PC-3 (cell line): Measurements from ENCODE around the gene FHL2. TPM values are rescaled to one million over a fixed set of nuclear protein-coding genes. Genes with fewer than 3 reads are reported as not detected.
A peak's percentile ranks its signal among the peaks of the same experiment; 100 is the strongest.
"Not testable (repeated sequence)": the region's sequence is repeated elsewhere in the genome, so short reads cannot be mapped to it uniquely, and the experiment has no call there.

Source experiments
- ATAC-seq: fragments of 200-7000 bp; cut with Tn5 transposase; 2 replicates; pipeline ENCODE4 v1.9.1; 2020; ENCODE audit warnings: mild to moderate bottlenecking, moderate library complexity
- BruUV-seq: library from RNA; stranded (reverse); fragments of 400-500 nt; replicated peaks from 2 replicates; lab custom pipeline; 2021; lab: Mats Ljungman, UMichigan
- CTCF ChIA-PET: fragments of 300-600 bp; sonication (Branson Sonifier 250); formaldehyde crosslinking; loops from one replicate; lab custom pipeline; 2022; ENCODE audit warnings: antibody characterized with exemption; lab: Charles Lee
- POLR2A ChIA-PET: fragments of 300-600 bp; sonication (Branson Sonifier 250); formaldehyde crosslinking; loops from one replicate; lab custom pipeline; 2022; ENCODE audit warnings: antibody characterized with exemption; ENCODE audit not compliant: unreplicated experiment; lab: Charles Lee
- DNase-seq: peaks from one replicate; pipeline ENCODE4 v3.0.0-alpha.2; 2015
- H2AFZ ChIP-seq: fragments of 300-600 bp; sonication (generic); 2 replicates; pipeline ENCODE4 v1.6.0; 2016; ENCODE audit warnings: antibody characterized with exemption, low read length
- H3F3A ChIP-seq: fragments of 300-600 bp; sonication (generic); one replicate; pipeline ENCODE4 v1.6.0; 2017; ENCODE audit warnings: antibody characterized with exemption, low read length, control low read depth, mild to moderate bottlenecking; ENCODE audit not compliant: unreplicated experiment
- H3K27ac ChIP-seq: fragments of 300-600 bp; sonication (generic); 2 replicates; pipeline ENCODE4 v1.5.1; 2016; ENCODE audit warnings: mild to moderate bottlenecking, low read length
- H3K27me3 ChIP-seq: fragments of 300-600 bp; sonication (generic); 2 replicates; pipeline ENCODE4 v1.6.1; 2016; ENCODE audit warnings: low read length, mixed read lengths
- H3K36me3 ChIP-seq: fragments of 300-600 bp; sonication (generic); 2 replicates; pipeline ENCODE4 v1.6.1; 2016; ENCODE audit warnings: low read depth, mixed run types, low read length, mixed read lengths
- H3K4me1 ChIP-seq: fragments of 300-600 bp; sonication (generic); 2 replicates; pipeline ENCODE4 v1.5.1; 2016; ENCODE audit warnings: low read length; ENCODE audit not compliant: insufficient read depth
- H3K4me2 ChIP-seq: fragments of 300-600 bp; sonication (generic); 2 replicates; pipeline ENCODE4 v1.6.0; 2016; ENCODE audit warnings: low read length
- H3K4me3 ChIP-seq: fragments of 300-600 bp; sonication (generic); 2 replicates; pipeline ENCODE4 v1.5.1; 2016; ENCODE audit warnings: mild to moderate bottlenecking, low read length, mixed read lengths
- H3K79me2 ChIP-seq: fragments of 300-600 bp; sonication (generic); 2 replicates; pipeline ENCODE4 v1.6.1; 2017; ENCODE audit warnings: low read length, mixed read lengths
- H3K9ac ChIP-seq: fragments of 300-600 bp; sonication (generic); 2 replicates; pipeline ENCODE4 v1.6.0; 2016; ENCODE audit warnings: mild to moderate bottlenecking, low read length
- H3K9me2 ChIP-seq: fragments of 300-600 bp; sonication (generic); replicated peaks from 2 replicates; pipeline ENCODE4 v1.6.1; 2016; ENCODE audit warnings: mixed run types, low read length, mixed read lengths
- H3K9me3 ChIP-seq: fragments of 300-600 bp; sonication (generic); 2 replicates; pipeline ENCODE4 v1.6.1; 2016; ENCODE audit warnings: low read length, mixed read lengths
- H4K20me1 ChIP-seq: fragments of 300-600 bp; sonication (generic); 2 replicates; pipeline ENCODE4 v1.6.1; 2016; ENCODE audit warnings: low read length, mixed read lengths
- EZH2 ChIP-seq: fragments of 300-600 bp; sonication (generic); IDR thresholded peaks from one replicate; pipeline ENCODE4 v1.6.1; 2017; ENCODE audit warnings: antibody characterized with exemption, mild to moderate bottlenecking, low read length; ENCODE audit not compliant: unreplicated experiment
- EZH2phosphoT487 ChIP-seq: fragments of 300-600 bp; sonication (generic); IDR thresholded peaks from 2 replicates; pipeline ENCODE4 v1.6.1; 2018; ENCODE audit warnings: mild to moderate bottlenecking, antibody characterized with exemption, low read length, borderline replicate concordance
- intact Hi-C: fragments of 100-400 bp; cut with micrococcal nuclease; formaldehyde crosslinking; loops from 2 replicates; pipeline ENCODE4 v1.9.0; 2023
- total RNA-seq: library from RNA; depleted of rRNA; stranded (reverse); fragments of >200 nt; gene quantifications from 2 replicates; pipeline ENCODE4 v1.2.3, GENCODE V29; 2014
- TF ChIP-seq, protein P1 (sequence below): fragments of 300-600 bp; sonication (generic); conservative IDR thresholded peaks from 2 replicates; pipeline ENCODE4 v1.5.1; 2017; ENCODE audit warnings: antibody characterized with exemption, low read depth, mild to moderate bottlenecking, low read length

Gene FHL2
- total RNA-seq, 1 experiment from 2014 or later: 118 TPM

DNA sequence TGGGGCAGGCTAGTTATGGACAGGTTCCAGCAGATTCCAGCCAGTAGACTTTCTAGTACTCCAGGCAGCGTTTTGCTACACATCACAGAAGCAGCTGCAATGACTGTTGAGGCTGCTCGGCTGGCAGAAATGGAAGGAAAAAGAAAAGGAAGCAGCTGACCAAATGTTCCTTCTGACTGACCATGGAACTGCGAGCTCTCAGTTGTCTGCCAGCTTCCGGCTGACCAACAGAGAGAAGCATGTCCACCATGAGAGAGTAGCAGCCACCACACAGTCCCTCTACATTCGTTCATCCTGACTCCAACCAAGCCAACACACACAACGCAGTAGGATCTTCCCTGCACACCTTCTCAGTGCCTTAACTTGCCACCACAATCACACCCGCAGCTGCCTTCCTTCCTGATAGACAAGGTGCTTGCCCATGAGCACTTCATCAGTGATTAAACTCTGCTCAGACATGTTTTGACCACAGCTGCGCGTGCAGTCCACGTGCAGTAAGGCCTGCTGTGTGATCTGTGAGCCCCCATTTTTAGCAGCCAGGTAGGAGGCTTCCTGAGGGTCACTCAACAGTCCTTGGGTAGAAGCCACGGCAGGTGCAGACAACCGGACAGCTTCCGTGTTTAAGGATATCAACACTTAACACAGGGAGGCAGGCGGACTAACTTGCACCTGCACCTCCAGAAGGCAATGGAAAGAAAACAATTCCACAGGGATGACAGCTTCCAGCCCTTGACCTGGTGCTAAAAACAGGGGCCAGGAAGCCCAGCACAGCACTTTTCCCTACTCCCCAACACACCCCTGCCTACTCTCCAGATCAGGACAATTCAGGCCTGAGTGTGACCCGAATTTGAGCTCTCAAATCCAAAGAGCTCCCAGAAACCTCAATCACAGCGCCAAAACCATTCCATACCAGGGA lies 70.3 kb downstream of the FHL2 start:
- BruUV-seq: TSS peak; percentile 19
- DNase-seq: peak; percentile 30
- TF ChIP-seq, protein P1, sequence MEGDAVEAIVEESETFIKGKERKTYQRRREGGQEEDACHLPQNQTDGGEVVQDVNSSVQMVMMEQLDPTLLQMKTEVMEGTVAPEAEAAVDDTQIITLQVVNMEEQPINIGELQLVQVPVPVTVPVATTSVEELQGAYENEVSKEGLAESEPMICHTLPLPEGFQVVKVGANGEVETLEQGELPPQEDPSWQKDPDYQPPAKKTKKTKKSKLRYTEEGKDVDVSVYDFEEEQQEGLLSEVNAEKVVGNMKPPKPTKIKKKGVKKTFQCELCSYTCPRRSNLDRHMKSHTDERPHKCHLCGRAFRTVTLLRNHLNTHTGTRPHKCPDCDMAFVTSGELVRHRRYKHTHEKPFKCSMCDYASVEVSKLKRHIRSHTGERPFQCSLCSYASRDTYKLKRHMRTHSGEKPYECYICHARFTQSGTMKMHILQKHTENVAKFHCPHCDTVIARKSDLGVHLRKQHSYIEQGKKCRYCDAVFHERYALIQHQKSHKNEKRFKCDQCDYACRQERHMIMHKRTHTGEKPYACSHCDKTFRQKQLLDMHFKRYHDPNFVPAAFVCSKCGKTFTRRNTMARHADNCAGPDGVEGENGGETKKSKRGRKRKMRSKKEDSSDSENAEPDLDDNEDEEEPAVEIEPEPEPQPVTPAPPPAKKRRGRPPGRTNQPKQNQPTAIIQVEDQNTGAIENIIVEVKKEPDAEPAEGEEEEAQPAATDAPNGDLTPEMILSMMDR: no peak
- TF ChIP-seq EZH2phosphoT487 (no peak), EZH2 (no peak)
- ChIA-PET POLR2A (interaction anchor here (0.6 to 0.7 kb wide), 2 partner anchors 249 to 386 kb away, joined by 3 to 4 read pairs; no protein-coding TSS in a partner anchor), CTCF (no interaction called here)
- Histone ChIP-seq H3K27me3 (no peaks in the 10 kb centered on the region), H3K9me2 (no peaks in the 10 kb centered on the region), H3K79me2 (peaks cover 64% of the 10 kb centered on the region), H3K36me3 (peaks cover 3% of the 10 kb centered on the region; the same call in 1 of the 2 replicates), H4K20me1 (no peaks in the 10 kb centered on the region), H3K9me3 (no peaks in the 10 kb centered on the region), H3K4me3 (peak overlapping the region; percentile 76), H3K27ac (0 out of 2 replicates have a peak overlapping the region, but pooled peaks have one; percentile 7), H3K4me1 (peaks cover 55% of the 10 kb centered on the region), H3F3A (no peaks in the 10 kb centered on the region), H3K9ac (peak overlapping the region; percentile 60), H3K4me2 (peak overlapping the region; percentile 87), H2AFZ (peak overlapping the region; percentile 57)
- peak; percentile 6 for ATAC-seq
- intact Hi-C loops: loop anchor here (5.0 kb wide), 1 partner anchor 36 kb away; no protein-coding TSS in a partner anchor

DNA sequence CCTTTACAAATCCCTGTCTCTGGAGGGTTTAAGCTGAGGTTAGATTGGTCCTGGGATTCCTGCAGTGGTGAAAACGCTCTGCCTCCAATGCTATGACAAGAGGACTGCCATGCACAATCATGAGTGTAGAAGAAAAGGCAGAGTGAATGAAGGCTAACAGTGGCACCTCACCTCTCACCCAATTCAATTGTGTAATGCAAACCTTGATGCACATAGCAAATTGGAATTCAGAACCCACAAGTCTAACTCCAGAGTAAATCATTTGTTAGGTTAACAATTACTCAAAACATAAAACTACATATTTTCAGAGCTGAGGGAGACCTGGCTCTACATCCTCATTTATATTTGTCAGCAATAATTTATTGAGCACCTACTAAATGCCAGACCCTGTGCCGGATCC lies 71.2 kb downstream of the FHL2 start:
- no peaks in the 10 kb centered on the region for H4K20me1 ChIP-seq

DNA sequence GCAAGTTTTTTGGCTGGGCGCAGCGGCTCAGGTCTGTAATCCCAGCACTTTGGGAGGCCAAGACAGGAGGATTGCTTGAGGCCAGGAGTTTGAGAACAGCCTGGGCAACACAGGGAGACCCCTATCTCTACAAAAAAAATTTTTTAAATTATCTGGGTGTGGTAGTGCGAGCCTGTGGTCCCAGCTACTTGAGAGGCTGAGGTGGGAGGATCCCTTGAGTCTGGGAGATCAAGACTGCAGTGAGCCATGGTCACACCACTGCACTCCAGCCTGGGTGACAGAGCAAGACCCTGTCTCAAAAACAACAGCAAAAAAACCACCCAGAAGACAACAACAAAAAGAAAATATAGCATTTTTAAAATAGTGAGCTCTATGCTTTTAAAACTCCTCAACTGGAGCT lies 71.6 kb downstream of the FHL2 start:
- H3K9me3 ChIP-seq, H4K20me1 ChIP-seq, BruUV-seq, H2AFZ ChIP-seq, H3K27ac ChIP-seq, POLR2A ChIA-PET, ATAC-seq, DNase-seq, H3F3A ChIP-seq, CTCF ChIA-PET, H3K27me3 ChIP-seq, H3K4me3 ChIP-seq, H3K9me2 ChIP-seq, H3K36me3 ChIP-seq, H3K9ac ChIP-seq: not testable (repeated sequence)
- peaks cover 58% of the 10 kb centered on the region for H3K4me1 ChIP-seq
- H3K4me2 ChIP-seq: peak overlapping the region; percentile 87
- intact Hi-C loops: loop anchor here (5.0 kb wide), 1 partner anchor 35 kb away; no protein-coding TSS in a partner anchor
- H3K79me2 ChIP-seq: peaks cover 77% of the 10 kb centered on the region

More for the DNA sequence above, 71.2 kb downstream of the FHL2 start:
- no peak overlapping the region for H2AFZ ChIP-seq
- H3K27ac ChIP-seq: no peak overlapping the region
- H3K36me3 ChIP-seq: peaks cover 3% of the 10 kb centered on the region; the same call in 1 of the 2 replicates
- ChIA-PET CTCF (no interaction called here), POLR2A (no interaction called here)
- no peaks in the 10 kb centered on the region for H3F3A ChIP-seq
- H3K9ac ChIP-seq: no peak overlapping the region
- H3K79me2 ChIP-seq: peaks cover 72% of the 10 kb centered on the region
- no peaks in the 10 kb centered on the region for H3K9me3 ChIP-seq
- H3K4me1 ChIP-seq: peaks cover 55% of the 10 kb centered on the region
- BruUV-seq: no TSS peak
- no peaks in the 10 kb centered on the region for H3K9me2 ChIP-seq
- no peaks in the 10 kb centered on the region for H3K27me3 ChIP-seq
- TF ChIP-seq EZH2phosphoT487: no peak
- TF ChIP-seq, protein P1: no peak
- no peak for TF ChIP-seq EZH2
- ATAC-seq: no peak
- peak overlapping the region; percentile 87 for H3K4me2 ChIP-seq
- peak; percentile 43 for DNase-seq
- intact Hi-C loops: loop anchor here (5.0 kb wide), 1 partner anchor 35 kb away; no protein-coding TSS in a partner anchor
- no peak overlapping the region; the same call in 1 of the 2 replicates for H3K4me3 ChIP-seq
